Measurements from ENCODE around the gene RXFP3.

- no peak for TF ChIP-seq POLR2A (IDR thresholded peaks at IDR 0.05)
- TF ChIP-seq CTCF (IDR thresholded peaks at IDR 0.05) = no peak
- TF ChIP-seq POLR2AphosphoS5 (IDR thresholded peaks at IDR 0.05) = no peak
- no peak for TF ChIP-seq EP300 (IDR thresholded peaks at IDR 0.05; ENCODE audit: low read depth)
These were observed 40.1 kb downstream of the RXFP3 start for GRCh38 chr5:33976307-33976706.
